ENCODE results near the gene SMAD2.
"Not testable (repeated sequence)": the region's sequence is repeated elsewhere in the genome, so short reads cannot be mapped to it uniquely, and the experiment has no call there.

SMAD2 gene

DNA sequence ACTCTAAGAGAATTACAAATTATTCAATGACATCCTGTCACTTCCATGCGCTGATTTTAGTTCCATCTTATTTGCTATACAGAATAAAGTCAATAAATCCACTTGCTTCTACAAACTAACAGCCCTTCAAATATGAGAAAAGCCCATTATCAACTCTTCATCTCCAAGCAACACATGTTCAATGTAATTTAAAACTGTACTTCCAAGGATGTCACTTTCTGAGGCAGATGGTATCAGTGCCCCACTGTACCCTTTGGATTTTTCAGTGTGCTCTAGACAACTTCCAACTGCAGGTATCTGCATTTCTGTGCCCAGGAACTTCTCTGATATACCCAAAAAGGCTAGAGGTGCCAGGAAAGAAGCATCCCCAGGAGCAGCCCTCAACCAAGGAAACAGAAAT, 87.6 kb downstream of the SMAD2 start:
- no peak for DNase-seq (ENCODE audit: low read depth)

DNA sequence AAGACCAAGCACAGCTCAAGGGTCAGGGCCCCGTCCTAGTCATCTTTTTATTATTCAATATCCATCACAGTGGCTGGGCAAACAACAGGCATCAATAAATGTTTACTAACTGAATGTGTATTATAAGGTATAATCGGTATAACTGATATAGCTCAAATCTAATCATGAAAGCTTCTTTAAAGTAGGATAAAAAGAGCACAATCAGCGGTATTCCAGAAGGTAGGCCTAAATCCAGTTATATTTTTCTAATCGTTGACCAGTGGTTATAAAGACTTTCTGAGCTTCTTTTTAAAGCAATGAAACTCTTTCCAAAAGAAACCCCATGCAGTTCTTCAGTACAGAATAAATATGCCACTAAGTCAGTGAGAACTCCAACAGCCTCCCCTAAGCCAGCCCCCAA, 92.1 kb downstream of the SMAD2 start:
- no peak for DNase-seq (ENCODE audit: low read depth)

- no peak for DNase-seq (ENCODE audit: low read depth)
Observed at GRCh38 chr18:47832348-47832747, 98.1 kb downstream of the SMAD2 start.

- no peak for DNase-seq (ENCODE audit: low read depth)
Observed at GRCh38 chr18:47831351-47831750, 99.1 kb downstream of the SMAD2 start.

- DNase-seq (ENCODE audit: low read depth), result no peak
Observed at GRCh38 chr18:47830772-47831171, 99.7 kb downstream of the SMAD2 start.

GRCh38 chr18:47829831-47830230, 100.6 kb downstream of the SMAD2 start:
- DNase-seq (ENCODE audit: low read depth), result no peak

DNA sequence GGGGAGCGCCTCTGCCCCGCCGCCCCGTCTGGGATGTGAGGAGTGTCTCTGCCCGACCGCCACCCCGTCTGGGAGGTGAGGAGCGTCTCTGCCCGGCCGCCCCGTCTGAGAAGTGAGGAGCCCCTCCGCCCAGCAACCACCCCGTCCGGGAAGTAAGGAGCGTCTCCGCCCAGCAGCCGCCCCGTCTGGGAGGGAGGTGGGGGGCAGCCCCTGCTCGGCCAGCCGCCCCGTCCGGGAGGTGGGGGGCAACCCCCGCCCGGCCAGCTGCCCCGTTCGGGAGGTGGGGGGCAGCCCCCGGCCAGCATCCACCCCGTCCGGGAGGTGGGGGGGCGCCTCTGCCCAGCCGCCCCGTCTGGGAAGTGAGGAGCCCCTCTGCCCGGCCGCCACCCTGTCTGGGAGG, 102.4 kb downstream of the SMAD2 start:
- DNase-seq (ENCODE audit: low read depth), result not testable (repeated sequence)

DNA sequence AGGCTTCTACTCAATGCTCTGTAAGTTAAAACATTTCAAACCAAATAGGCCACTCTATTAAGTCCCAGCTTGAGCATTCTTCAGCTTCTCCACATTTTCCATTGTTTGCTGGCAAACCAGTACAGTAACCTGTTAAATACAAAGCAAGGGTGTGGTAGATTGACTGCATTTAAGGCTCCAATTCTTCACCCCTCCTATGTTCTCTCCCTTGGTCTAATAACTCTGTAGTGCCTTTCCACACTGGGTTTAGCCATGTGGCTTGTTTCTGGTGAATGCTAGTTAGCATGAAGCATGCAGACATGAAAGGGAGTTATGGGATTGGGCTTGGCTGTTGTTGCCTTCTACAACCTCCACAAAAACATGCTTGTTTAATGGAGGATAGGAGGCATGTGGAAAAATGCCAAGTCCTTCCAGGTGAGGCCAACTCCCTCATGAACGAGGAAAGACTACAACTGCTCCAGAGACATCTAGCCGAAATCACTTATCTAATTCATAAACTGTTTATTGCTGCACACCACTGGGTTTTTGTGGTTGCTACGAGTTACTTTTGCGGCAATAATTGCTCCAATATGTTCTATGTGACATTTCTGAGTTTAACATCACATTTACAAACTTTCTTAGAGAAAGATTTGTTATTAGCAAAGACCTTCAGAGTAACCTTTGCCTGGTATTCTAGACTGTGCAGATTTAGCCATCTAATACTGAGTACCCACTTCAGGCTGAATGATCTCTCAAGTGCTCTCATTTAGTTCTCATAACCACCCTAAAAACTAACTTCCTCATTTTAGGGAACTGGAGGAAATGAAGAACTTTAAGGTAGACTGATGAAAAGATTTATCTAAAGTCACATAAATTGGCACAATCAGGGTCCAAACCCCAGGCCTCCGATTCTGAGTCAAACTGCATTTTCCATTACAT, 104.0 kb downstream of the SMAD2 start:
- no peak for DNase-seq (ENCODE audit: low read depth)

DNA sequence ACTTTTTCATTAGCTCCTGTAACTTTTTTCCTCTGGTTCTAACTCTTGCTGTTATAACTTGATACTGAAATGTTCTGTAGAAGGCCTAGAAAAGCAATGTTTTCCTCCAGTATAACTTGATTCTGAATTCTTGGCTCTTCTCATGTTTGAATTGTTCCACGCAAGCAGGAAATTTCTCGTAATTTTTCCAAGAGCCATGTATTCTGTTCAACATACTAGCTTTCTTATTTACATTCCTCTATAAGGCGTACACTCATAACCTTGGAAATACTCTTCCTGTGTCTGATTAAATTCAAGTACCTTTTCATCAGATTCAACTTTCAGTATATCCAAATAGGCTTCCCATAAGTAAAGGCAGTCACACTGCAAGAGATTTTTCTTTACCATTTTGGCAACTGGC, 109.1 kb downstream of the SMAD2 start:
- no peak for DNase-seq (ENCODE audit: low read depth)

- DNase-seq (ENCODE audit: low read depth), result no peak
Observed at GRCh38 chr18:47817795-47818077, 112.7 kb downstream of the SMAD2 start.

DNA sequence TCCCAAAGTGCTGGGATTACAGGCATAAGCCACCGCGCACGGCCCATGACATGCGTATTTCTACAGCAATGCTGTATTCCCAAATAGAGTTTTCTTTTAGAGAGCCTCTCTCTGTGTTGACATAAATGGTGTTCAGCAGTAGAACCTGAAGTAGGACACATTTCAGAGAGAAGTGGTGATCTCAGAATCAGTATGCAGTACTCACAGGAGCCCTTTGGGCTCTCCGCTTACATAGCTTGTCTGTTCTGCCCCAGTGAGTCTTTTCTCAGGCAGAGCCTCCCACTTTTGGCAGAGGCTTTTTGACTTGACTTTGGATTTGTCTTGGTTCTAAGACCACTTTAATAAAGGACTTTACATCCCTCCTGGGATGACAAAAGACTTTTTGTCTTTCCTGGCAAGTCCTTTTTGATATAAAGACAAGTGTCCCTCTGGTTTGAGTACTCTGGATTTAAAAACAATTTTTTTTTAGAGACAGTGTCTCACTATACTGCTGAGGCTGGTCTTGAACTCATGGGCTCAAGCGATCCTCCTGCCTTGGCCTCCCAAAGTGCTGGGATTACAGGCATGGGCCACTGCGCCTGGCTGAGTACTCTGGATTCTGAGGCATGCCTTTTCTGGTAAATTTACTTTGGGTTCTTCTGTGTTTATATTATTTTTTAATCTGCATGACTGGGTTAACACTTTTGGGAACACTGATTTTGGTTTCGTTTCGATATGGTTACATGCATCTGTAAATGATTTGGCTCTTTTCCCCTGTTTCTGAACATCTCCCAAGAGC, 113.3 kb downstream of the SMAD2 start:
- no peak for DNase-seq (ENCODE audit: low read depth)

- DNase-seq (ENCODE audit: low read depth), result no peak
Observed at GRCh38 chr18:47815486-47816270, 114.8 kb downstream of the SMAD2 start.

DNA sequence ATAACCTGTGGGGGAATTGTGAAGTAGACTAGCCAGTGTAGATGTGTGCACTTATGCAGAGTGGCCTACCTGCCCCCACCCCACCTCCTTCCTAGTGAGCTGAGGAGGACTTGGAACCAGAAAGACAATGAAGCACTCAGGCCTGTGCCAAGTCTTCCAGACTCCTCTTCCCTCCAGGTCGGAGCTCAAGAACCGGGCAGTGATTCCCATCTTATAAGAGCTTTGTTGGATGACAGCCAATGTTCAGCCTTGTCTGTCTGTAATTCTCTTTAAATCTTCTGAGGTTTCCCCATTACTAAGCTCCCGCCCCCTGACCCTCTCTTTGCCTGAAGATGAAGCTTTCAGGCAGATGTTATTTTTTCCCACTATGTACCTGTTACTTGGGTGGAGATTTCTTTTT, 121.0 kb downstream of the SMAD2 start:
- DNase-seq (ENCODE audit: low read depth), result no peak

- no peak for DNase-seq (ENCODE audit: low read depth)
Observed at GRCh38 chr18:47802802-47803201, 127.7 kb downstream of the SMAD2 start.

DNA sequence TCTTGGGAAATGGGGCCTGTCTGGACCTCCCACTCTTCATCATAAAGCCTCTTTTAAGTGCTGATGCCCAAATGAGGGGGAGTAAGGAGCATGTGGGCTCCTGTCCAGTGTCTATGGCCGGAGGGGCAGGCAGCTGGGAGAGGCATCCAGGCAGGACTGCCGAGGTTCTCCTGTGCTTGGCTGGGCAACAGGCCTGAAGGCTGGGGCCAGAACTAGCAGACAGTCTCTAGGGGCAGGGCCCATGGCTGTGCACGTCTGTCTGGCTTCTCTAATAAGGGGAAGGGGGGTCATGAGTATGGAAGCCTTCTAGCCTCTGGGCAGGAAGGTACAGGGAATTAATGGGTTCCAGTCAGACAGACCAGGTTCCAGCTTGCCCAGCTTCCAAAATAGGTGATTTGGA, 128.6 kb downstream of the SMAD2 start:
- DNase-seq (ENCODE audit: low read depth), result no peak

DNA sequence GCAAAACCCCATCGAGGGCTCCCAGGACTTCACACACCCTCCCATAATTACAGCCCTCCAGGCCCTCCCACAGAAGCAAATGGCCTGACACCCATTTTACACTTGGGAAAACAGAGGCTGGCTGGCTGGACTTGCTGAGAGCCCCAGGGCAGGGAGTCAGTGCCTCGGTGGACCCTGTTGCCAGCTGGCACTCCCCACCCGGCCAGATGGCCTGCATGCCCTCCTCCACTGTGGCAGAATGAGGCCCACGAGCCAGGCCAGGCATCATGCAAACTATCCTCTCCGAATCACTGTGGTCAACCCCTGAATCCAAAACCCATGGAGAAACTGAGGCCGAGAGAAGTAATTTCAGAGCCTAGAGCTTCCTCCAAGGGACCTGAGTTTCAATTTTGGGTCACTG, 129.7 kb downstream of the SMAD2 start:
- no peak for DNase-seq (ENCODE audit: low read depth)

DNA sequence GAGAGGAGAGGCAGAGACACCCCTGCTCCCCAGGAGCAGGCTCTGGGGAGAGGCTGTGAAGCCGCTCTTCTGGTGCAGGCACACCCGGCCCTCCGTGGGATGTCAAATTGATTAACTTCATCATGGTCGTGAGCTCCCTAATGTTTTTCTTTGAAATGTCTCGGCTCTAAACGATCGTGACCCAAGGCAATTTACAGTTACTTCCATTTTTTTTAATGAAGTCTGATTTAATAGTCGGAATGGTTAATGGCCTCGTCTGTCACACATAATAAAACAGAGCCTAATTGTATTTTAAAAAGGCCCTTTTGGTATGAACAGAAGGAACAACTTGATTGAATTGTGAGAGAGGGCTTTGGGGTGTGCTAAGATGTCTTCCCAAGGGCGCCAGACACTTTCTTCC, 130.2 kb downstream of the SMAD2 start:
- no peak for DNase-seq (ENCODE audit: low read depth)

DNA sequence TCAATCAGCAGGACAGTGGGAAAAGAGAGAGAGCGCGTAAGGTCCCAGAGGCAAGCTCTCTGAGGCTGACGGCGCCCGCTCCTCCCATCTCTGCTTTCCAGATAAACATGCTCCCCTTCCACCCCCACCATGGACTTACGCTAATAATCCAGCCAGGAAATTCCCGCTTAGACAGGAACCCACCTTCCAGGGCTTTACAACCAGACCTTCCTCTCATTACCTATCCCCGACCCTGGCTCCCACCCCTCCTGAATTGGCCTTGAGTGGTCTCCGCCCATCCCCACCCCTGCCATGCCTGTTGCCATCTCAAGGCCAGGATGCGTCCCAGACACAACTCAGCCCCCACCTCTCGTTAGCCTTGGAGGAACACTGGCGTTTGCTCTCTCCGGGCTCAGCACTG, 131.1 kb downstream of the SMAD2 start:
- DNase-seq (ENCODE audit: low read depth), result no peak

DNA sequence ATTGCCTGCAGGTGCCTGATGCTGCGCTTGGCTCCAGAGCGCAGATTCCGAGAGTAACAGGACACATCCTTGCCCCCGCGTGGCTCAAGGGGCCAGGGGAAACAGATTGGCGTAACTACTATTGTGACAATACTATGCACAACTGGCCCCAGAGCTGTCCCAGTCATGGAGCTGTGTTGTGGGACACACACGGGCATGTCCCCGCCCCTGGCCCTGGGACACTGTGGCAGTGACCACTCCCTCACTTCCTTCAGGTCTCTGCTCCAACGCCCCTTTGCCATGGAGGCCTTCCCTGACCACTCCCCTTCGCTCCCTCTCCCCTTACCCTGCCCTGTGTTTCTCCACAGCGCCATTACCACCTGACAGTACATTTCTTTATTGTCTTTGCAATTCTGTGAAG, 132.1 kb downstream of the SMAD2 start:
- DNase-seq (ENCODE audit: low read depth), result no peak

GRCh38 chr18:47797126-47797525, 133.3 kb downstream of the SMAD2 start:
- no peak for DNase-seq (ENCODE audit: low read depth)

- DNase-seq (ENCODE audit: low read depth), result no peak
Observed at GRCh38 chr18:47795434-47795814, 135.0 kb downstream of the SMAD2 start.

GRCh38 chr18:47794725-47795433, 135.6 kb downstream of the SMAD2 start:
- no peak for DNase-seq (ENCODE audit: low read depth)
